ENCODE measurements around the gene ARL6IP5.

- TF ChIP-seq CTCF (conservative IDR thresholded peaks at IDR 0.05; ENCODE audit: low read depth, low read length) (no peak), EZH2 (IDR thresholded peaks at IDR 0.05; ENCODE audit: low read length, unreplicated experiment) (no peak)
These were observed 43.8 kb downstream of the ARL6IP5 start for GRCh38 chr3:69128509-69128908.

Data from PC-3 (cell line).